HepG2 (cell line): ENCODE results near the gene RIF1.

Experiments used
- EZH2 ChIP-seq: conservative IDR thresholded peaks from 2 replicates; pipeline ENCODE4 v1.6.1; 2012; ENCODE audit warnings: mild to moderate bottlenecking, low read depth, low read length, moderate library complexity
- POLR2AphosphoS5 ChIP-seq: IDR thresholded peaks from 2 replicates; pipeline ENCODE4 v1.6.1; 2012; ENCODE audit warnings: low read depth, low read length
- SMC3 ChIP-seq: IDR thresholded peaks from 2 replicates; pipeline ENCODE4 v1.6.1; 2011; ENCODE audit warnings: low read length, improper control_type of control experiment
- TF ChIP-seq, protein P1 (sequence below): sonication (generic); formaldehyde crosslinking; IDR thresholded peaks from 2 replicates; pipeline ENCODE4 v1.5.0; 2020; ENCODE audit warnings: mild to moderate bottlenecking, missing genetic modification reagents, moderate library complexity
- TF ChIP-seq, protein P2 (sequence below): IDR thresholded peaks from 2 replicates; pipeline ENCODE4 v1.6.1; 2012; ENCODE audit warnings: inconsistent platforms

DNA sequence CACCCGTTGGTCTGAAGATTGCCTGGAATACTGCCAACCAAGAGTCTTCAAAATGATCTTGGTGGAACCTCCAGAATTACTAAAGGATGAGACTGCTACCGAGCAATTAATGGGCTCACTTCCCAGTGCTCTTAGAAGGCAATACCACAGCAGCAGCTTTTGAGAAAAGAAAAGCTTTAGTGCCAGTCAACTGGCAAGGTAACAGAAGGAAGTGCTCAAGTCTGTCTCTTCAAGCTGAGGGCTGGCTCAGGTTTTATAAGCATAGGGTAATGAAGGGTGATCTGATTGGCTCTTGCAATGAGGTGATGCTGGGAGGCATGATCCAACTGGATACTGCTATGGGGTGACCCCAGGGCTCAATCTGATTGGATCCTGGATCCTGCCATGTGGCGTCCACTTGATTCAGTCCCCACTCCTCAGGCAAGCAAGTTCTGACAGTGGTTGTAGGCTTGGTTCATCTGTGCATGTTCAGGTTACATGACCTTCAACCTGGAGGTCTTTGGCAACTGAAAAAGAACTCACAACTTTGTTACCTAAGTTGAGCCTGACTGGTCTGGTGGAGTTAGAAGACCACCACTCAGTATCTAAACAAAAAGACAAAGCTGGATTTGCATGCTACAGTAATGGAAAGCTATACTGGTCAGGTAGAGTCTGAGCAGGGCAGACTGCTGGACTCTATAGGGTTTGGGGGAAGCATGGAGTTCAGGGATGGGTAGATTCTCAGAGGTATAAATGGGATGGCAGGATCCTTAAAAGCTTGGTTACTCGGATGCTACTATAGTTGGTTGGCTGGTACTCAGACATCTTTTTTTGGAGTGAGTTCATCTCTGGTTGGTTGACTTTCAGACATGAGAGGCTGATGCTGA is 14.0 kb upstream of the RIF1 start:
- TF ChIP-seq, protein P1, sequence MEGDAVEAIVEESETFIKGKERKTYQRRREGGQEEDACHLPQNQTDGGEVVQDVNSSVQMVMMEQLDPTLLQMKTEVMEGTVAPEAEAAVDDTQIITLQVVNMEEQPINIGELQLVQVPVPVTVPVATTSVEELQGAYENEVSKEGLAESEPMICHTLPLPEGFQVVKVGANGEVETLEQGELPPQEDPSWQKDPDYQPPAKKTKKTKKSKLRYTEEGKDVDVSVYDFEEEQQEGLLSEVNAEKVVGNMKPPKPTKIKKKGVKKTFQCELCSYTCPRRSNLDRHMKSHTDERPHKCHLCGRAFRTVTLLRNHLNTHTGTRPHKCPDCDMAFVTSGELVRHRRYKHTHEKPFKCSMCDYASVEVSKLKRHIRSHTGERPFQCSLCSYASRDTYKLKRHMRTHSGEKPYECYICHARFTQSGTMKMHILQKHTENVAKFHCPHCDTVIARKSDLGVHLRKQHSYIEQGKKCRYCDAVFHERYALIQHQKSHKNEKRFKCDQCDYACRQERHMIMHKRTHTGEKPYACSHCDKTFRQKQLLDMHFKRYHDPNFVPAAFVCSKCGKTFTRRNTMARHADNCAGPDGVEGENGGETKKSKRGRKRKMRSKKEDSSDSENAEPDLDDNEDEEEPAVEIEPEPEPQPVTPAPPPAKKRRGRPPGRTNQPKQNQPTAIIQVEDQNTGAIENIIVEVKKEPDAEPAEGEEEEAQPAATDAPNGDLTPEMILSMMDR (CRISPR knock-in tag), result no peak
- no peak for TF ChIP-seq POLR2AphosphoS5
- TF ChIP-seq, protein P2, sequence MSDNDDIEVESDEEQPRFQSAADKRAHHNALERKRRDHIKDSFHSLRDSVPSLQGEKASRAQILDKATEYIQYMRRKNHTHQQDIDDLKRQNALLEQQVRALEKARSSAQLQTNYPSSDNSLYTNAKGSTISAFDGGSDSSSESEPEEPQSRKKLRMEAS, result no peak
- no peak for TF ChIP-seq EZH2
- TF ChIP-seq SMC3, result no peak
